Gastrocnemius medialis (tissue), 4 donors: ENCODE measurements around the gene SDK2.

Experiments used
- POLR2A ChIP-seq, 2 donors: fragments of 450-650 bp; IDR thresholded peaks; one replicate each; pipeline ENCODE4 v1.6.1; 2017; ENCODE audit warnings: antibody characterized with exemption in 2 of 2, mild to moderate bottlenecking in 2 of 2, moderate library complexity in 2 of 2
- TF ChIP-seq, protein P1 (sequence below), 5 experiments: fragments of 450-650 bp in 3 of 5; fragments of 200-600 bp in 2 of 5; sonication (generic) in 2 of 5; IDR thresholded peaks in 4 of 5; conservative IDR thresholded peaks in 1 of 5; 1 replicate in 4 of 5; 2 replicates in 1 of 5; pipeline ENCODE4 v1.5.1; 2016 to 2019; ENCODE audit warnings: antibody characterized with exemption in 5 of 5, mild to moderate bottlenecking in 3 of 5, moderate library complexity in 3 of 5

DNA sequence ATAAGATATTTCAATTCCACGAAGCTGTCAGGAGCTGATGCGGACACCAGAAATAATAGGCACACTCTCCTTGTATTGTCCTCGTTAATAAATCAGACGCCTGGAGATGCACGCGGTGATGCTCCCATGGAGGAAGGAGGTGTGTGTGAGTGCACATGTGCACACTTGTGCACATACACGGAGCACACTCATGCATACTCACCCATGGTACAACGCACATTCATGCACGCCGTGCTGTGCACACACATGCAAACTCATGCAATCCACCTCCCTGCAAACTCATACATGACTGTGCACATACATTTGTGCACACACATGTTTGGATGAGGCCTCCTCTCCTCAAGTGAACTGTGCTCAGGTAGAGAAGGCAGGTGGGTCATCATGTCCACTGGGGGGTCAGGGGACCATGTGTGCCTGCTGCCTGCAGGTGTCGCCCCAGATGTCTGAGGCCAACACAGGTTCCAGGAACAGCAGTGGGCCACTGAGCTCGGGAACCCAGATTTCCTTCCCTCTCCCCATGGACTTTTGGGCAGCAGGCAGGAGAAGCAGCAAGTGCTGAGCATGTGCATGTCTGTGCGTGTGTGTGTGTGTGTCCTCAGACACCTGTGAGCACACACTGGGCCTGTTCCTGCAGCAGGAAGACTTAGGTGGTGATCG, 165.3 kb downstream of the SDK2 start:
- TF ChIP-seq POLR2A (IDR thresholded peaks at IDR 0.05) = no peak
- TF ChIP-seq, protein P1, sequence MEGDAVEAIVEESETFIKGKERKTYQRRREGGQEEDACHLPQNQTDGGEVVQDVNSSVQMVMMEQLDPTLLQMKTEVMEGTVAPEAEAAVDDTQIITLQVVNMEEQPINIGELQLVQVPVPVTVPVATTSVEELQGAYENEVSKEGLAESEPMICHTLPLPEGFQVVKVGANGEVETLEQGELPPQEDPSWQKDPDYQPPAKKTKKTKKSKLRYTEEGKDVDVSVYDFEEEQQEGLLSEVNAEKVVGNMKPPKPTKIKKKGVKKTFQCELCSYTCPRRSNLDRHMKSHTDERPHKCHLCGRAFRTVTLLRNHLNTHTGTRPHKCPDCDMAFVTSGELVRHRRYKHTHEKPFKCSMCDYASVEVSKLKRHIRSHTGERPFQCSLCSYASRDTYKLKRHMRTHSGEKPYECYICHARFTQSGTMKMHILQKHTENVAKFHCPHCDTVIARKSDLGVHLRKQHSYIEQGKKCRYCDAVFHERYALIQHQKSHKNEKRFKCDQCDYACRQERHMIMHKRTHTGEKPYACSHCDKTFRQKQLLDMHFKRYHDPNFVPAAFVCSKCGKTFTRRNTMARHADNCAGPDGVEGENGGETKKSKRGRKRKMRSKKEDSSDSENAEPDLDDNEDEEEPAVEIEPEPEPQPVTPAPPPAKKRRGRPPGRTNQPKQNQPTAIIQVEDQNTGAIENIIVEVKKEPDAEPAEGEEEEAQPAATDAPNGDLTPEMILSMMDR (IDR thresholded peaks at IDR 0.05 in 4 of 5, conservative IDR thresholded peaks at IDR 0.05 in 1 of 5) = no peak
